Measurements from ENCODE around the gene SKA2.

DNA sequence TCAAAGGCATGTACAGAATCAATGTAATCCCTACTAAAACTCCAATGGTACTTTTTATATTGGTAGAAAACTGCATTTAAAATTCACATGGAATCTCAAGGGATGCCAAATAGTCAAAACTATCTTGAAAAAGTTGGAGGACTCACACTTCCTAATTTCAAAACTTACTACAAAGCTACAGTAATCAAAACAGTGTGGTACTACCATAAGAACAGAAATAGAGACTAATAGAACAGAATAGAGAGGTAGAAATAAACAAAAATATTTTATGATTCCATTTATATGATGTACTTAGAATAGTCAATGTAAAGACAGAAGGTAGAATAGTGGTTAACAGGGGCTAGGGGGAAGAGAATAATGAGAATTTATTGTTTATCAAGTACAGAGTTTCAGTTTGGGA lies 57.1 kb downstream of the SKA2 start:
- TF ChIP-seq POLR2A (IDR thresholded peaks at IDR 0.05; ENCODE audit: low read depth, low read length) (no peak), EZH2 (IDR thresholded peaks at IDR 0.05; ENCODE audit: borderline replicate concordance, low read depth, low read length, severe bottlenecking) (no peak), JUN (IDR thresholded peaks at IDR 0.05; ENCODE audit: borderline replicate concordance, insufficient read depth, insufficient read length, low read depth) (no peak)
- TF ChIP-seq, protein P1, sequence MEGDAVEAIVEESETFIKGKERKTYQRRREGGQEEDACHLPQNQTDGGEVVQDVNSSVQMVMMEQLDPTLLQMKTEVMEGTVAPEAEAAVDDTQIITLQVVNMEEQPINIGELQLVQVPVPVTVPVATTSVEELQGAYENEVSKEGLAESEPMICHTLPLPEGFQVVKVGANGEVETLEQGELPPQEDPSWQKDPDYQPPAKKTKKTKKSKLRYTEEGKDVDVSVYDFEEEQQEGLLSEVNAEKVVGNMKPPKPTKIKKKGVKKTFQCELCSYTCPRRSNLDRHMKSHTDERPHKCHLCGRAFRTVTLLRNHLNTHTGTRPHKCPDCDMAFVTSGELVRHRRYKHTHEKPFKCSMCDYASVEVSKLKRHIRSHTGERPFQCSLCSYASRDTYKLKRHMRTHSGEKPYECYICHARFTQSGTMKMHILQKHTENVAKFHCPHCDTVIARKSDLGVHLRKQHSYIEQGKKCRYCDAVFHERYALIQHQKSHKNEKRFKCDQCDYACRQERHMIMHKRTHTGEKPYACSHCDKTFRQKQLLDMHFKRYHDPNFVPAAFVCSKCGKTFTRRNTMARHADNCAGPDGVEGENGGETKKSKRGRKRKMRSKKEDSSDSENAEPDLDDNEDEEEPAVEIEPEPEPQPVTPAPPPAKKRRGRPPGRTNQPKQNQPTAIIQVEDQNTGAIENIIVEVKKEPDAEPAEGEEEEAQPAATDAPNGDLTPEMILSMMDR (IDR thresholded peaks at IDR 0.05; ENCODE audit: extremely low read depth in 1 of 2, insufficient read depth in 1 of 2, low read depth in 1 of 2, low read length in 2 of 2) = no peak
